Immature natural killer cell (primary cell): ENCODE results near the gene CLIP3. TPM values are rescaled to one million over a fixed set of nuclear protein-coding genes. Genes with fewer than 3 reads are reported as not detected.
A peak's percentile ranks its signal among the peaks of the same experiment; 100 is the strongest.
"Not testable (repeated sequence)": the region's sequence is repeated elsewhere in the genome, so short reads cannot be mapped to it uniquely, and the experiment has no call there.

Experiments
- DNase-seq, 3 donors: peaks; one replicate each; pipeline ENCODE4 v3.0.0; 2022; ENCODE audit warnings: mixed read lengths in 1 of 3
- H3K27ac Mint-ChIP-seq, 6 donors: one replicate each; pipeline ENCODE4 v1.8.0; 2020; ENCODE audit warnings: mixed read lengths in 6 of 6, mild to moderate bottlenecking in 5 of 6, inconsistent platforms in 4 of 6, moderate library complexity in 3 of 6
- H3K27me3 Mint-ChIP-seq, 3 donors: one replicate each; pipeline ENCODE4 v1.8.0; 2020 to 2021; ENCODE audit warnings: low read depth in 3 of 3, mild to moderate bottlenecking in 3 of 3, mixed read lengths in 3 of 3, moderate library complexity in 3 of 3, inconsistent platforms in 1 of 3
- H3K36me3 Mint-ChIP-seq, 3 donors: one replicate each; pipeline ENCODE4 v1.8.0; 2020; ENCODE audit warnings: mixed read lengths in 3 of 3, inconsistent platforms in 2 of 3, mild to moderate bottlenecking in 2 of 3
- H3K4me1 Mint-ChIP-seq, 2 donors: one replicate each; pipeline ENCODE4 v1.8.0; 2020; ENCODE audit warnings: inconsistent platforms in 2 of 2, mild to moderate bottlenecking in 2 of 2, mixed read lengths in 2 of 2, moderate library complexity in 1 of 2
- H3K4me3 Mint-ChIP-seq, 5 donors: one replicate each; pipeline ENCODE4 v1.8.0; 2020; ENCODE audit warnings: mild to moderate bottlenecking in 5 of 5, mixed read lengths in 5 of 5, inconsistent platforms in 3 of 5, moderate library complexity in 3 of 5
- H3K9me3 Mint-ChIP-seq, 6 donors: one replicate each; pipeline ENCODE4 v1.8.0; 2020; ENCODE audit warnings: mild to moderate bottlenecking in 6 of 6, mixed read lengths in 6 of 6, inconsistent platforms in 4 of 6, moderate library complexity in 3 of 6
- polyA plus RNA-seq, 3 donors: library from polyadenylated mRNA; unstranded; fragments of 300-500 nt; fragmentation: Illumina TruSeq; gene quantifications; one replicate each; pipeline ENCODE4 v1.2.3, GENCODE V29; 2021

Gene CLIP3
- polyA plus RNA-seq, 3 donors from 2014 or later = 0.07 to 0.55 TPM; not detected in 1

DNA sequence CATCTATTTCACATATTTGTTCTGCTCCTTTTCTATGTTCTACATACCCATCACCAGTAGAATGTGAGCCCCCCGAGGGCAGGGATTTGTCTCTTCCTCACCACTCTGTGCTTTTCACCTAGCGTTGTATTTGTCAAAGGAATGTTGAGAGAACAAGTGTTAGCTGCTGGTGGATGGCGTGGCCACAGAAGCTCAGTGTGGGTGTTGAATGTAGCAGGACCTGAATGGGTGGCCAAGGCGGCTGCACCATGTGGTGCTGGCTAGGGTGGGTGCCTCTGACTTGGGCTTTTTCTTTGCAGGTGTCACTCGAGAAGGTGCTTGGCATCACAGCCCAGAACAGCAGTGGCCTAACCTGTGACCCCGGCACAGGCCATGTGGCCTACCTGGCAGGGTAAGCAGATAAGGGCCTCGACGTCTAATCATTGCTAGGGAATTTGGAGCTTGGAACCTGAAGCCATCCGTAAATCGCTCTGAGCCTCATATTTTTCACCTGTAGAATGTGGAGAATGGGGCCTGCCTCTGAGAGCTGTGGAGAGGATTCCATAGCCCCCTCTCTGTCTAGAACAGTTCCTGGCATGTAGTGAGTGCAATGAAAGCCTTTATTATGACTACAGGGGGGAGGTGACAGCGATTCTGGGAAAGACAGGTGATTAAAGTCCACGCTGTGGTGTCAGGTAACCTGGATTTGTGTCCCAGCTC, 26.0 kb upstream of the CLIP3 start:
- Mint-ChIP-seq H3K4me3 (no peak overlapping the region), H3K27me3 (peaks cover 8 to 11% (median 9%) of the 10 kb centered on the region in 3 donors), H3K27ac (peak overlapping the region in 1 of 6 donors; percentile 18), H3K36me3 (no peaks in the 10 kb centered on the region), H3K4me1 (peaks cover 13 to 17% of the 10 kb centered on the region in 2 donors), H3K9me3 (no peaks in the 10 kb centered on the region)
- DNase-seq = no peak

- H3K4me3 Mint-ChIP-seq = peak within 1 kb of the TSS; percentile 98 to 100 (median 99)
- peaks cover 17 to 21% of the 10 kb centered on the region in 2 donors for H3K4me1 Mint-ChIP-seq
- peaks cover 0 to 6% (median 0%) of the 10 kb centered on the region in 3 donors for H3K36me3 Mint-ChIP-seq
- peak; percentile 94 to 95 (median 95) for DNase-seq
- no peaks in the 10 kb centered on the region for H3K9me3 Mint-ChIP-seq
- H3K27ac Mint-ChIP-seq = peak within 1 kb of the TSS; percentile 91 to 100 (median 99)
- peaks cover 9 to 11% (median 9%) of the 10 kb centered on the region in 3 donors for H3K27me3 Mint-ChIP-seq
Measured at GRCh38 chr19:36054733-36055686, 22.3 kb upstream of the CLIP3 start, which contains the start of gene WDR62. Gene WDR62 (plus strand): TSS chr19:36054897. CDS start chr19:36054972, 75 bp downstream.

DNA sequence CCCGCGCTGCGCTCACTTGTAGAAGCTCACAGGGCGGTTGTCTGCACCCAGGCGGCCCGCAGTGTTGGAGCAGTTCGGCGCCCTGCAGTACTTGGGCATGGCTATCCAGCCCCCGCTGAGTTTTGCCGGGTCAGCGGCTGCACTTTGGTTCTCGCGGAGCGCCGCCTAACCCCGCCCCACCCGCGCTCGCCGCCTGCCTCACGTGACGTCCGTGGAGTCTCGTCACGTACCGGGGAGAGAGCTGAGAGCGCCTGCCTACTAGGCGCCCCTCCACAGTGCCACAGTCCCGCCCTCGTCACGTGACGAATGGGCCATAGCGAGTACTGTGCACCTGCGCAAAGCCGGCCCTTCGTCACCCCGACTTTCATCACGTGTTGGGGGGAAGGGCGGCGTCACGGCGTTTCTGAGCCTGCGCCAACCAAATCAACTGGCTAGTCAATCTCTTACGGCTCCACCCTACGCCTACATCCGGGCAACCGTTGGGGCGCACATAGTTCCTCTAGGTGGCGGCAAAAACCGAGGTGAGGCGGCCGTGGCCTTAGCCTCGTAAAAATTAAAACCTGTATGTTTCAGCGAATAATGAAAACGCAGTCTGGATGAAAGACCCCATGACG, 21.6 kb upstream of the CLIP3 start, which contains the start of gene THAP8:
Gene THAP8, minus strand, starts transcription at position 167 of the 614 bp plus-strand sequence. Its CDS starts 68 bp downstream, at position 99.
- Mint-ChIP-seq H3K27ac (peak within 1 kb of the TSS; percentile 91 to 100 (median 99)), H3K27me3 (peaks cover 9 to 11% (median 9%) of the 10 kb centered on the region in 3 donors), H3K9me3 (no peaks in the 10 kb centered on the region), H3K36me3 (peaks cover 0 to 6% (median 0%) of the 10 kb centered on the region in 3 donors), H3K4me3 (peak within 1 kb of the TSS; percentile 98 to 100 (median 99)), H3K4me1 (peaks cover 17 to 21% of the 10 kb centered on the region in 2 donors)
- peak; percentile 100 for DNase-seq

DNA sequence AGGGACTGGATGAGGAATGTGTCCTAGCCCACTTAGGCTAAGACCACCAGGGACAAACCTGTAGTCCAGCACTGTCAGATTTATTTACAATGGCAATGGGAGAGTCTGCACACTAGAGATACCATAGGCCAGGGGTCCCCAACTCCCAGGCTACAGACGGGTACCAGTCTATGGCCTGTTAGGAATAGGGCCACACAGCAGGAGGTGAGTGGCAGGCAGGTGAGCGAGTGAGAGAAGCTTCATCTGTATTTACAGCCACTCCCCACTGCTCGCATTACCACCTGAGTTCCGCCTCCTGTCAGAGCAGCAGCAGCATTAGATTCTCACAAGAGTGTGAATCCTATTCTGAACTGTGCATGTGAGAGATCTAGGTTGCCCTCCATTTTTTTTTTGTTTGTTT, 19.0 kb upstream of the CLIP3 start:
- DNase-seq = no peak
- peaks cover 17 to 21% of the 10 kb centered on the region in 2 donors for H3K4me1 Mint-ChIP-seq
- H3K4me3 Mint-ChIP-seq = no peak overlapping the region
- H3K27me3 Mint-ChIP-seq = peaks cover 6 to 11% (median 9%) of the 10 kb centered on the region in 3 donors
- H3K36me3 Mint-ChIP-seq = peaks cover 0 to 6% (median 0%) of the 10 kb centered on the region in 3 donors
- H3K9me3 Mint-ChIP-seq = no peaks in the 10 kb centered on the region
- peak overlapping the region in 2 of 6 donors; percentile 5 to 44 for H3K27ac Mint-ChIP-seq

DNA sequence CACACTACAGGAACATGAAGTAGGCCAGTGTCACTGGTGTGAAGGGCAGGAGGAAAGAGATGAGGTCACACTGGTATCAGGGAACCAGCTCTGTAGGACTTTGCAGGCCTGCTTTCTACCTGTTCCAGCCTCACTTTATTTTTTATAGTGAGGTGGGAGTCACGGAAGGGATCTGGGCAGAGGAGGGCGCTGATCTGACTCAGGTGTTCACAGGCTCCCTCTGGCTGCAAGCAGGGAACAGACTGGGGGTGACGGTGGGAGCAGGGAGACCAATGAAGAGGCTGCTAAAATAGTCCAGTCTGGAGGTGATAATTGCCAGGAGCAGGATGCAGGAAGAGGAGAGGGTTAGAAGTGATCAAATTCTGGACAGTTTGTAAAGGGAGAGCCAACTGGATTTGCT, 18.6 kb upstream of the CLIP3 start:
- Mint-ChIP-seq H3K27ac (peak overlapping the region in 3 of 6 donors; percentile 5 to 73 (median 44)), H3K4me1 (peaks cover 15 to 19% of the 10 kb centered on the region in 2 donors), H3K27me3 (peaks cover 6 to 11% (median 9%) of the 10 kb centered on the region in 3 donors), H3K4me3 (peak overlapping the region in 2 of 5 donors; percentile 16 to 46), H3K36me3 (peaks cover 0 to 6% (median under 1%) of the 10 kb centered on the region in 3 donors), H3K9me3 (no peaks in the 10 kb centered on the region)
- no peak for DNase-seq

GRCh38 chr19:36049080-36049698, 16.5 kb upstream of the CLIP3 start:
- Mint-ChIP-seq H3K27ac (no peak overlapping the region), H3K27me3 (peaks cover 1 to 5% (median 3%) of the 10 kb centered on the region in 3 donors), H3K9me3 (no peaks in the 10 kb centered on the region), H3K36me3 (peaks cover 4 to 15% (median 4%) of the 10 kb centered on the region in 3 donors), H3K4me1 (peaks cover 7 to 10% of the 10 kb centered on the region in 2 donors), H3K4me3 (no peak overlapping the region)
- DNase-seq = no peak

DNA sequence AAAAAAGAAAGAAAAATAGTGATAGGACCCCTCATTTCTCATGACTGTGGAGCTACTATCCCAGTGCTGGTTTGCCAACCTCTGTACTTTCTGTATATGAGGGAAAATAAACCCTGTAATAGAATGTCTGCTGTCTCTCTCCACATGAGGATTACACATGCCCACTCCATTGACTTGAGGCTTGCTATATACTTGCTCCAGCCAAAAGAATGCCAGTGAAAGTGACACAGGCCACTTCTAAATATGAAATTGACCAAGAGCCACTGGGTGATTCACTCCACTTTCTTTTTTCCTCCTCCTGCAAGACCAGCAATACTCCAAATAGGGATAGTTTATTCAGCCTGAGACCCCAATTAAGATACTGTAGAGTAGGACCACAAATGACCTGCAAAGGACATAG, 15.2 kb upstream of the CLIP3 start:
- H3K27ac Mint-ChIP-seq = no peak overlapping the region
- H3K4me1 Mint-ChIP-seq = no peaks in the 10 kb centered on the region
- DNase-seq = no peak
- no peak overlapping the region for H3K4me3 Mint-ChIP-seq
- H3K27me3 Mint-ChIP-seq = peaks cover 0 to 2% (median 0%) of the 10 kb centered on the region in 3 donors
- H3K36me3 Mint-ChIP-seq = peaks cover 4 to 15% (median 7%) of the 10 kb centered on the region in 3 donors
- H3K9me3 Mint-ChIP-seq = no peaks in the 10 kb centered on the region

DNA sequence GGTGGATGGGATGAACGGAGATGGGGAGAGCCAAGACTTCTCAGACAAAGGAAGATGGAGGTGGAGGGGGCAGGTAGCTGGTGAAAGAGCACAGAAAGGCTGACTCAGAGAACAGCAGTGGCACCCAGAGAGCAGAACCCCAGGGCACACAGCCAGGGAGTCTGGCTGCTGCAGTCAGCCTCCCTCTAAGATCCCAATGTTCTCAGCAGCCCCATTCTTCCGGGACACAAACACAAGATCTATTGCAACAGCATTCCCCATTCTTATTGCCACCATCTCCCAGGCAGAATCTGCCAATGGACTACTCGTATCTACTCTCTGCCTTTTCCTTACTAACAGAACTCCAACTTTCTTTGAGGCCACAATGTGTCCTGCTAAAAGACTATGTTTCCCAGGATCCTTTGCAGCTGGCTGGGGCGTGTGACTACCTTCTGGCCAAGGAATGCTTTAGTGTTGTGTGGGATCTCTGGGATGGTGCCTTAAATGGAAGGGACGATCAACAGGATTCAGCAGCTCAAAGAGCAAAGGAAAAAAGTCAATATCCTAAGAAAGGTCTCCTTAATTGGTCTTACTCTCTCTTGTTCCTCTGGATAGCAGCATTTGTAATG, 13.9 kb upstream of the CLIP3 start:
- Mint-ChIP-seq H3K27me3 (peaks cover 0 to 4% (median 0%) of the 10 kb centered on the region in 3 donors), H3K27ac (no peak overlapping the region), H3K4me3 (no peak overlapping the region), H3K9me3 (no peaks in the 10 kb centered on the region), H3K4me1 (no peaks in the 10 kb centered on the region), H3K36me3 (peaks cover 4 to 15% (median 7%) of the 10 kb centered on the region in 3 donors)
- no peak for DNase-seq

DNA sequence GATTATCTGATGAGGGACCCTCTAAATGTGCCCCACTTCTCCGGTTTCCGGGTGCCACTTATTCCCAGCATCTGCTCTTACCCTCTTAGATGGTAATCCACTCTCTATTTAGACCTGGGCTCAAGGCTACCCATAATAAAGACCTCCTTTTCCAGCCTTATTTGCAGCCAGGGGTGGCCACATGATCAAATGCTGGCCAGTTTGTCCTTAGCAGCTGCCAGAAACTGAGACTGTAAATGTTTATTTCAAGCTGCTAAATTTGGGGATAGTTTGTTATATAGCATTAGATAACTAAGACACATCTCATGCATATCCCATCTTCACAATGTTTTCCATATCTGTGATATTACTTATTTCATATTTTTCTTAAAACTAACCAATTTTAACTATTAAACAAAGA, 11.3 kb upstream of the CLIP3 start:
- H3K4me1 Mint-ChIP-seq = no peaks in the 10 kb centered on the region
- no peak for DNase-seq
- H3K27ac Mint-ChIP-seq = no peak overlapping the region
- no peak overlapping the region for H3K4me3 Mint-ChIP-seq
- H3K27me3 Mint-ChIP-seq = peaks cover 0 to 6% (median 2%) of the 10 kb centered on the region in 3 donors
- no peaks in the 10 kb centered on the region for H3K9me3 Mint-ChIP-seq
- peaks cover 4 to 10% (median 7%) of the 10 kb centered on the region in 3 donors for H3K36me3 Mint-ChIP-seq

DNA sequence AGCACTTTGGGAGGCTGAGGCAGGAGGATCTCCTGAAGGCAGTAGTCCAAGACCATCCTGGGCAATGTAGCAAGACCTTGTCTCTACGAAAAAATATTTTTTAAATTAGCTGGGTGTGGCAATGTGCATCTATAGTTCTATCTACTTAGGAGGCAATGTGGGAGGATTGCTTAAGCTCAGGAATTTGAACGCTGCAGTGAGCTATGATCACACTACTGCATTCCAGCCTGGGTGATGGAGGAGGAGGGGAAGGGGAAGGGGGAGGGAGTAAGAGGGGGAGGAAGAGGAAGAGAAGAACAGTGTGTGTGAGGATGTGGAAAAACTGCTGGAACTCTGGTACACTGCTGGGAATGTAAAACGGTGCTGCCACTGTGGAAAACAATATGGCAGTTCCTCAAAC, 9.2 kb upstream of the CLIP3 start:
- H3K4me3 Mint-ChIP-seq = no peak overlapping the region
- H3K9me3 Mint-ChIP-seq = no peaks in the 10 kb centered on the region
- DNase-seq = no peak
- H3K36me3 Mint-ChIP-seq = peaks cover 4 to 11% (median 10%) of the 10 kb centered on the region in 3 donors
- peaks cover 8 to 12% of the 10 kb centered on the region in 2 donors for H3K4me1 Mint-ChIP-seq
- H3K27ac Mint-ChIP-seq = no peak overlapping the region
- peaks cover 2 to 6% (median 2%) of the 10 kb centered on the region in 3 donors for H3K27me3 Mint-ChIP-seq

DNA sequence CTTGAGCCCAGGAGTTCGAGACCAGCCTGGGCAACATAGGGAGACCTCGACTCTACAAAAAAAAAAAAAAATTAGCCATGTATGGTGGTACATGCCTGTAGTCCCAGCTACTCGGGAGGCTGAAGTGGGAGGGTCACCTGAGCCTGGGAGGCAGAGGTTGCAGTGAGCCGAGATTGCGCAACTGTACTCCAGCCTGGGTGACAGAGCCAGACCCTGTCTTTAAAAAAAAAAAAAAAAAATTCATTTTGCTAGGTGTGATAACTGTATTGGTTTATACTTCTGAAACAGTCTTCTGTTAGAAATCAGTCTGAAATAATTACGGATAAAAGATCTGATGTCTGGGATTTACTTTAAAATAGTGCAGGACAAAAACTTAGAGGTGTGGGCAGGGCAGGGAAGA, 8.4 kb upstream of the CLIP3 start:
- H3K4me3 Mint-ChIP-seq, DNase-seq, H3K9me3 Mint-ChIP-seq, H3K27me3 Mint-ChIP-seq: not testable (repeated sequence)
- Mint-ChIP-seq H3K4me1 (peaks cover 10 to 19% of the 10 kb centered on the region in 2 donors), H3K27ac (peak overlapping the region in 2 of 6 donors; percentile 7 to 42), H3K36me3 (peaks cover 3 to 11% (median 8%) of the 10 kb centered on the region in 3 donors)

- H3K4me3 Mint-ChIP-seq = no peak overlapping the region
Measured at GRCh38 chr19:36040495-36040894, 7.8 kb upstream of the CLIP3 start.

More at GRCh38 chr19:36040495-36040894, 7.8 kb upstream of the CLIP3 start:
- H3K36me3 Mint-ChIP-seq = peaks cover 0 to 8% (median 2%) of the 10 kb centered on the region in 3 donors
- H3K27me3 Mint-ChIP-seq = peaks cover 2 to 6% (median 3%) of the 10 kb centered on the region in 3 donors
- H3K9me3 Mint-ChIP-seq = no peaks in the 10 kb centered on the region
- peaks cover 16 to 24% of the 10 kb centered on the region in 2 donors for H3K4me1 Mint-ChIP-seq
- DNase-seq = no peak
- H3K27ac Mint-ChIP-seq = peak overlapping the region in 1 of 6 donors; percentile 45
